ENCODE results near the gene GRHL1. TPM values are rescaled to one million over a fixed set of nuclear protein-coding genes. Genes with fewer than 3 reads are reported as not detected.

Gene GRHL1
- total and polyA plus RNA-seq, 2 donors (not counting 1 experiment from before 2014, with no cell fraction given): 0.25 to 0.76 TPM

DNA sequence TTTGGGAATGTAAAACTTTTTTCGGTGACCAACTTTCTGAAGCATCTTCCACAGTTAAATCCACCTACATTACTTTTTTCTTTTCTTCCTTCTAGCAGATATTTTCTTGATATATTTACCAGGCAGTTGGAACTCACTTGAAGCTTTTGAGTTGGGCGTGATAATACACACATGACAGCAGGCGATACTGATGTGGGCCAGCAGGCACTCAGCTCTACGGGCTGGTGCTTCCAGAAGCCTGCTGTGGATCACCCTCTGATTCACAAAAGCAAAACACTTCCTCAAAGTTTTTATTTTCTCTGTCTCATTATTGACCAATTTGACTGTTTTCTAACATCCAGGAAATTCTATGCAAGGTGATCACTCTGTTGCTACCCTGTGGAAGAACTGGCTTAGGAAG lies 22.9 kb downstream of the GRHL1 start:
- no peaks in the 10 kb centered on the region for H3K36me3 ChIP-seq (replicated peaks in 1 of 2; ENCODE audit: control extremely low read depth in 1 of 2, control insufficient read depth in 1 of 2, extremely low read depth in 1 of 2, insufficient read depth in 2 of 2, low read length in 1 of 2)
- no peak for ATAC-seq (ENCODE audit: low read depth)
- H3K9me3 Mint-ChIP-seq (ENCODE audit: insufficient read depth): no peaks in the 10 kb centered on the region
- H3K9ac ChIP-seq (ENCODE audit: low read length): no peak overlapping the region
- no peak overlapping the region for H3K27ac Mint-ChIP-seq
- peaks cover 20% of the 10 kb centered on the region for H3K27me3 Mint-ChIP-seq
- peaks cover 0 to 7% (median 0%) of the 10 kb centered on the region in 3 donors for H3K9me3 ChIP-seq (ENCODE audit: control extremely low read depth in 1 of 3, control insufficient read depth in 2 of 3, insufficient read depth in 1 of 3, low read length in 2 of 3)
- no peak overlapping the region for H3K4me2 ChIP-seq (replicated peaks; ENCODE audit: low read depth, low read length, poor library complexity, severe bottlenecking)
- intact Hi-C loops (cut with micrococcal nuclease): no loop called here
- no peaks in the 10 kb centered on the region for H3K4me1 Mint-ChIP-seq
- POLR2A ChIA-PET: no interaction called here
- no peak overlapping the region for H3K4me3 ChIP-seq (ENCODE audit: control extremely low read depth in 1 of 5, extremely low read depth in 1 of 5, insufficient read depth in 1 of 5, low read depth in 2 of 5, low read length in 4 of 5)
- WGBS (ENCODE audit: insufficient coverage): 93% methylated on average over 2 of the region's 4 CpGs
- H3K79me2 ChIP-seq (ENCODE audit: control insufficient read depth, insufficient read depth, low read length): no peaks in the 10 kb centered on the region
- no peak for TF ChIP-seq EZH2 (IDR thresholded peaks at IDR 0.05; ENCODE audit: borderline replicate concordance, insufficient read depth, low read depth, low read length, poor library complexity, severe bottlenecking)
- TF ChIP-seq, protein P1, sequence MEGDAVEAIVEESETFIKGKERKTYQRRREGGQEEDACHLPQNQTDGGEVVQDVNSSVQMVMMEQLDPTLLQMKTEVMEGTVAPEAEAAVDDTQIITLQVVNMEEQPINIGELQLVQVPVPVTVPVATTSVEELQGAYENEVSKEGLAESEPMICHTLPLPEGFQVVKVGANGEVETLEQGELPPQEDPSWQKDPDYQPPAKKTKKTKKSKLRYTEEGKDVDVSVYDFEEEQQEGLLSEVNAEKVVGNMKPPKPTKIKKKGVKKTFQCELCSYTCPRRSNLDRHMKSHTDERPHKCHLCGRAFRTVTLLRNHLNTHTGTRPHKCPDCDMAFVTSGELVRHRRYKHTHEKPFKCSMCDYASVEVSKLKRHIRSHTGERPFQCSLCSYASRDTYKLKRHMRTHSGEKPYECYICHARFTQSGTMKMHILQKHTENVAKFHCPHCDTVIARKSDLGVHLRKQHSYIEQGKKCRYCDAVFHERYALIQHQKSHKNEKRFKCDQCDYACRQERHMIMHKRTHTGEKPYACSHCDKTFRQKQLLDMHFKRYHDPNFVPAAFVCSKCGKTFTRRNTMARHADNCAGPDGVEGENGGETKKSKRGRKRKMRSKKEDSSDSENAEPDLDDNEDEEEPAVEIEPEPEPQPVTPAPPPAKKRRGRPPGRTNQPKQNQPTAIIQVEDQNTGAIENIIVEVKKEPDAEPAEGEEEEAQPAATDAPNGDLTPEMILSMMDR (IDR thresholded peaks at IDR 0.05): no peak
- CTCF ChIA-PET: interaction anchor here (2.6 kb wide), 1 partner anchor 10 kb away, joined by 11 read pairs; no protein-coding TSS in a partner anchor
- peaks cover 0 to 9% (median 2%) of the 10 kb centered on the region in 4 experiments for H3K27me3 ChIP-seq (replicated peaks in 1 of 4; ENCODE audit: control extremely low read depth in 1 of 4, control insufficient read depth in 3 of 4, insufficient read depth in 4 of 4, low read length in 3 of 4)
- DNase-seq: no peak
- H2AFZ ChIP-seq (ENCODE audit: insufficient read depth, low read depth, low read length, poor library complexity, severe bottlenecking): no peak overlapping the region
- no peaks in the 10 kb centered on the region for H3K4me1 ChIP-seq (ENCODE audit: control insufficient read depth in 2 of 2, insufficient read depth in 2 of 2, low read length in 2 of 2)
- no peak overlapping the region for H3K27ac ChIP-seq (ENCODE audit: low read length in 2 of 2)
- no peaks in the 10 kb centered on the region for H4K20me1 ChIP-seq (ENCODE audit: control insufficient read depth, insufficient read depth, low read length, poor library complexity, severe bottlenecking)
- H3K4me3 Mint-ChIP-seq: no peak overlapping the region

DNA sequence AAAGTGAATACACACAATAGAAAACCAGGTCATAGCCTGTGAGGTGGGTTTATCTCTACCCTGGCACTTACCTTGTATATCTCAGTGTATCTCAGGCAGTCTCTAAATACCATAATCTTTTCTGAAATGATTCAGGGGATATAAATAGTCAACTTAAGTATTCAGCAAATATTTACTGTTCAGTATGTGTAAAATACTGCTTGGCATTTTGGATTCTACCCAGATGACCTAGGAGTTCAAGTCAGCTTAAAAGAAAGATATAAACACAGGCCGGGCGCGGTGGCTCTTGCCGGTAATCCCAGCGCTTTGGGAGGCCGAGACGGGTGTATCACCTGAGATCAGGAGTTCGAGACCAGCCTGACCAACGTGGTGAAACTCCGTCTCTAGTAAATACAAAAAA lies 23.8 kb downstream of the GRHL1 start:
- ChIA-PET POLR2A (interaction anchor here (0.6 kb wide), 1 partner anchor 187 kb away, joined by 3 read pairs; no protein-coding TSS in a partner anchor), CTCF (interaction anchor here (0.7 to 2.6 kb wide), 2 partner anchors 9 to 11 kb away, joined by 4 to 11 read pairs; no protein-coding TSS in a partner anchor)
- no peak overlapping the region for H3K27ac Mint-ChIP-seq
- Histone ChIP-seq H3K4me2 (replicated peaks; ENCODE audit: low read depth, low read length, poor library complexity, severe bottlenecking) (no peak overlapping the region), H2AFZ (ENCODE audit: insufficient read depth, low read depth, low read length, poor library complexity, severe bottlenecking) (no peak overlapping the region), H3K27me3 (replicated peaks in 1 of 4; ENCODE audit: control extremely low read depth in 1 of 4, control insufficient read depth in 3 of 4, insufficient read depth in 4 of 4, low read length in 3 of 4) (peaks cover 0 to 9% (median 2%) of the 10 kb centered on the region in 4 experiments), H4K20me1 (ENCODE audit: control insufficient read depth, insufficient read depth, low read length, poor library complexity, severe bottlenecking) (no peaks in the 10 kb centered on the region), H3K36me3 (replicated peaks in 1 of 2; ENCODE audit: control extremely low read depth in 1 of 2, control insufficient read depth in 1 of 2, extremely low read depth in 1 of 2, insufficient read depth in 2 of 2, low read length in 1 of 2) (no peaks in the 10 kb centered on the region), H3K27ac (ENCODE audit: low read length in 2 of 2) (no peak overlapping the region), H3K4me1 (ENCODE audit: control insufficient read depth in 2 of 2, insufficient read depth in 2 of 2, low read length in 2 of 2) (no peaks in the 10 kb centered on the region), H3K9ac (ENCODE audit: low read length) (no peak overlapping the region), H3K9me3 (ENCODE audit: control extremely low read depth in 1 of 3, control insufficient read depth in 2 of 3, insufficient read depth in 1 of 3, low read length in 2 of 3) (peaks cover 0 to 7% (median 0%) of the 10 kb centered on the region in 3 donors), H3K79me2 (ENCODE audit: control insufficient read depth, insufficient read depth, low read length) (no peaks in the 10 kb centered on the region), H3K4me3 (ENCODE audit: control extremely low read depth in 1 of 5, extremely low read depth in 1 of 5, insufficient read depth in 1 of 5, low read depth in 2 of 5, low read length in 4 of 5) (no peak overlapping the region)
- no peak overlapping the region for H3K4me3 Mint-ChIP-seq
- DNase-seq (no peak), ATAC-seq (ENCODE audit: low read depth) (no peak)
- TF ChIP-seq, protein P1 (IDR thresholded peaks at IDR 0.05): no peak
- TF ChIP-seq EZH2 (IDR thresholded peaks at IDR 0.05; ENCODE audit: borderline replicate concordance, insufficient read depth, low read depth, low read length, poor library complexity, severe bottlenecking): no peak
- intact Hi-C loops (cut with micrococcal nuclease): no loop called here
- 94% methylated on average over 10 of the region's 10 CpGs for WGBS (ENCODE audit: insufficient coverage)
- H3K4me1 Mint-ChIP-seq: no peaks in the 10 kb centered on the region
- no peaks in the 10 kb centered on the region for H3K9me3 Mint-ChIP-seq (ENCODE audit: insufficient read depth)
- H3K27me3 Mint-ChIP-seq: peaks cover 23% of the 10 kb centered on the region
